ENCODE measurements around the gene HELT.
"Not testable (repeated sequence)": the region's sequence is repeated elsewhere in the genome, so short reads cannot be mapped to it uniquely, and the experiment has no call there.

HELT gene

GRCh38 chr4:184988611-184989010 is 29.7 kb upstream of the HELT start:
- peaks cover 5% of the 10 kb centered on the region for H3K4me1 ChIP-seq (ENCODE audit: control insufficient read depth, low read depth, low read length)

DNA sequence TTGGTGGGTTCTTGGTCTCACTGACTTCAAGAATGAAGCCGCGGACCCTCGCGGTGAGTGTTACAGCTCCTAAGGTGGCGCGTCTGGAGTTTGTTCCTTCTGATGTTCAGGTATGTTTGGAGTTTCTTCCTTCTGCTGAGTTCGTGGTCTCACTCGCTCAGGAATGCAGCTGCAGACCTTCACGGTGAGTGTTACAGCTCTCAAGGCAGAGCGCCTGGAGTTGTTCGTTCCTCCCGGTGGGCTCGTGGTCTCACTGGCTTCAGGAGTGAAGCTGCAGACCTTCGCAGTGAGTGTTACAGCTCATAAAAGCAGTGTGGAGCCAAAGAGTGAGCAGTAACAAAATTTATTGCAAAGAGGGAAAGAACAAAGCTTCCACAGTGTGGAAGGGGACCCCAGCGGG is 29.0 kb upstream of the HELT start:
- H3K27me3 ChIP-seq (ENCODE audit: control insufficient read depth, insufficient read depth, low read length); H3K36me3 ChIP-seq (ENCODE audit: control insufficient read depth, low read depth, low read length); H3K9ac ChIP-seq (ENCODE audit: low read length); H3K4me1 ChIP-seq (ENCODE audit: control insufficient read depth, low read depth, low read length); H3K9me3 ChIP-seq (ENCODE audit: control insufficient read depth, low read depth, low read length); H3K27ac ChIP-seq (ENCODE audit: low read length); H3K4me3 ChIP-seq (ENCODE audit: low read length): not testable (repeated sequence)

More at GRCh38 chr4:184988611-184989010, 29.7 kb upstream of the HELT start:
- Histone ChIP-seq H3K27ac (ENCODE audit: low read length) (no peak overlapping the region), H3K9ac (ENCODE audit: low read length) (no peak overlapping the region), H3K4me3 (ENCODE audit: low read length) (no peak overlapping the region), H3K27me3 (ENCODE audit: control insufficient read depth, insufficient read depth, low read length) (no peaks in the 10 kb centered on the region), H3K36me3 (ENCODE audit: control insufficient read depth, low read depth, low read length) (no peaks in the 10 kb centered on the region), H3K9me3 (ENCODE audit: control insufficient read depth, low read depth, low read length) (no peaks in the 10 kb centered on the region)

GRCh38 chr4:184990131-184990530 is 28.2 kb upstream of the HELT start:
- not testable (repeated sequence) for H3K27me3 ChIP-seq (ENCODE audit: control insufficient read depth, insufficient read depth, low read length); H3K36me3 ChIP-seq (ENCODE audit: control insufficient read depth, low read depth, low read length); H3K9ac ChIP-seq (ENCODE audit: low read length); H3K4me3 ChIP-seq (ENCODE audit: low read length); H3K4me1 ChIP-seq (ENCODE audit: control insufficient read depth, low read depth, low read length); H3K9me3 ChIP-seq (ENCODE audit: control insufficient read depth, low read depth, low read length); H3K27ac ChIP-seq (ENCODE audit: low read length)

DNA sequence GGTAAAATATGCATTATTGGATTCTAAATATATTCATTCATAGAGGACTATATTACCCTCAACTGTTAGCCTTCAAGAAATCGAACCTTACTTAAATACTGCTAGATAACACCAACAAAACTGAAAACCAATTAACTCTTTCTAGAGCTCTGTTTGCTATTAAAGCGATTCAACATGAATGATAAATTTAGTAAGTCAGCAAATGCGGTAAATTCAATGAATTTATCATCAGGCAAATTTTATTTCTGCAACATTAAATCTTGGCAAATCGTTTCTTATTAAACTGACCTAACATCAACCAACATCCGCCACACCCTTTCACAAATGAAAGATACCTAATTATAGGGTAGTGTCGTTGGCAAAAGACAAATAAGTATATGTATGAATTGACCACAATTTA is 26.4 kb upstream of the HELT start:
- Histone ChIP-seq H3K9me3 (ENCODE audit: control insufficient read depth, low read depth, low read length) (no peaks in the 10 kb centered on the region), H3K27ac (ENCODE audit: low read length) (no peak overlapping the region), H3K27me3 (ENCODE audit: control insufficient read depth, insufficient read depth, low read length) (no peaks in the 10 kb centered on the region), H3K4me3 (ENCODE audit: low read length) (no peak overlapping the region), H3K9ac (ENCODE audit: low read length) (no peak overlapping the region), H3K4me1 (ENCODE audit: control insufficient read depth, low read depth, low read length) (no peaks in the 10 kb centered on the region), H3K36me3 (ENCODE audit: control insufficient read depth, low read depth, low read length) (no peaks in the 10 kb centered on the region)

- no peak overlapping the region for H3K9ac ChIP-seq (ENCODE audit: low read length)
- H3K4me1 ChIP-seq (ENCODE audit: control insufficient read depth, low read depth, low read length): no peaks in the 10 kb centered on the region
- no peaks in the 10 kb centered on the region for H3K36me3 ChIP-seq (ENCODE audit: control insufficient read depth, low read depth, low read length)
- no peaks in the 10 kb centered on the region for H3K9me3 ChIP-seq (ENCODE audit: control insufficient read depth, low read depth, low read length)
- H3K4me3 ChIP-seq (ENCODE audit: low read length): no peak overlapping the region
- H3K27me3 ChIP-seq (ENCODE audit: control insufficient read depth, insufficient read depth, low read length): no peaks in the 10 kb centered on the region
- no peak overlapping the region for H3K27ac ChIP-seq (ENCODE audit: low read length)
These were observed 25.9 kb upstream of the HELT start for GRCh38 chr4:184992422-184992821.

GRCh38 chr4:184993247-184993646 is 25.0 kb upstream of the HELT start:
- Histone ChIP-seq H3K4me3 (ENCODE audit: low read length) (no peak overlapping the region), H3K36me3 (ENCODE audit: control insufficient read depth, low read depth, low read length) (no peaks in the 10 kb centered on the region), H3K9ac (ENCODE audit: low read length) (no peak overlapping the region), H3K4me1 (ENCODE audit: control insufficient read depth, low read depth, low read length) (no peaks in the 10 kb centered on the region), H3K27ac (ENCODE audit: low read length) (no peak overlapping the region), H3K9me3 (ENCODE audit: control insufficient read depth, low read depth, low read length) (no peaks in the 10 kb centered on the region), H3K27me3 (ENCODE audit: control insufficient read depth, insufficient read depth, low read length) (no peaks in the 10 kb centered on the region)

DNA sequence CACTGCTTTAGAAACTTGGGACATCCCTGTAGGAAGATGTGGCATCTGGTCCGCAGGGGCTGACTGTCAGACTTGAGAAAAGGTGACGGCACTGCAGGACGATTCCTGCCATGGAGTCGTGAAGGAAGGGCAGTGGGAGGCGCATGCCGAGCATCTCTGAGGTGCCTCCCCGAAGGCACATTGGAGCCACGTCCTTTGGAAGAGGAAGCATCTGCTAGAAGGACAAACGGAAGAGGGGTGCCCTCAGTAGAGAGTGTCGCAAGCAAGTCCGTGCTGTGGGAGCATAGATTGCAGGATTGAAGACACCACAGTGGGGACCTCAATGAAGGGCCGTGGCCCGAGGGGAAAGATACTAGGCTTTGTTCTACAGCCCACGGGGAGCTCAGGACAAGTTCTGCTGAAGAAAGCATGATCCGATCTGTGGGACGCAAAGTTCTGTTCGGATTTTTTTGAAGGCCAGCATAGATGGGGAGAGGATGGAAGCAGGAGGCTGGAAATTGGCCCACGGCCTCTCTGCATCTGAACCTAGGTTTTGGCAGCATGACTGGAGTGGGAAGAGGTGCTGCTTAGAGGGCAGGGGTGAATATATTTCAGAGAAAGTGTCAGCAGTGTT is 24.2 kb upstream of the HELT start:
- Histone ChIP-seq H3K9me3 (ENCODE audit: control insufficient read depth, low read depth, low read length) (no peaks in the 10 kb centered on the region), H3K27ac (ENCODE audit: low read length) (no peak overlapping the region), H3K4me1 (ENCODE audit: control insufficient read depth, low read depth, low read length) (no peaks in the 10 kb centered on the region), H3K36me3 (ENCODE audit: control insufficient read depth, low read depth, low read length) (no peaks in the 10 kb centered on the region), H3K9ac (ENCODE audit: low read length) (no peak overlapping the region), H3K27me3 (ENCODE audit: control insufficient read depth, insufficient read depth, low read length) (no peaks in the 10 kb centered on the region), H3K4me3 (ENCODE audit: low read length) (no peak overlapping the region)

DNA sequence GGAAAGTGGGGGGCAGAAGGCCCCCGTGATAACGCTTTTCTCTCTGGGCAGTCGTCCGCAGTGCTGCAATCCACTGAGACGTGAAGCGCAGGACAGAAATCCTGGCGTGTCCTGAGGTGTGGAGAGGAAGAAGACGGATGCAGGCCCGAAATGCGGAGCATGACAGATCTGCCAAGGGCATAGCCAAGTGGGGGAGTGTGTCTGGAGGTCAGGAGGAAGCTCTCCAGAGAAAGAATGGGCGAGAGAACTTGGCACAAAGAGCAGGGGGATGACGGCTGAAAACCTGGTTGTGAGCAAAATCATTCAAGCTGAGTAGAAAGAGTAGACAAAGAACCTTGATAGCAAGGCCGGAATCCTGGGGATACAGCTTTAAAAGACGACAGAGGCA is 23.7 kb upstream of the HELT start:
- H3K4me1 ChIP-seq (ENCODE audit: control insufficient read depth, low read depth, low read length): no peaks in the 10 kb centered on the region
- no peak overlapping the region for H3K9ac ChIP-seq (ENCODE audit: low read length)
- H3K9me3 ChIP-seq (ENCODE audit: control insufficient read depth, low read depth, low read length): no peaks in the 10 kb centered on the region
- H3K27ac ChIP-seq (ENCODE audit: low read length): no peak overlapping the region
- H3K27me3 ChIP-seq (ENCODE audit: control insufficient read depth, insufficient read depth, low read length): no peaks in the 10 kb centered on the region
- H3K36me3 ChIP-seq (ENCODE audit: control insufficient read depth, low read depth, low read length): no peaks in the 10 kb centered on the region
- no peak overlapping the region for H3K4me3 ChIP-seq (ENCODE audit: low read length)

- not testable (repeated sequence) for H3K9ac ChIP-seq (ENCODE audit: low read length); H3K36me3 ChIP-seq (ENCODE audit: control insufficient read depth, low read depth, low read length); H3K9me3 ChIP-seq (ENCODE audit: control insufficient read depth, low read depth, low read length); H3K4me3 ChIP-seq (ENCODE audit: low read length); H3K4me1 ChIP-seq (ENCODE audit: control insufficient read depth, low read depth, low read length); H3K27me3 ChIP-seq (ENCODE audit: control insufficient read depth, insufficient read depth, low read length); H3K27ac ChIP-seq (ENCODE audit: low read length)
These were observed 20.6 kb upstream of the HELT start for GRCh38 chr4:184997656-184998055.

DNA sequence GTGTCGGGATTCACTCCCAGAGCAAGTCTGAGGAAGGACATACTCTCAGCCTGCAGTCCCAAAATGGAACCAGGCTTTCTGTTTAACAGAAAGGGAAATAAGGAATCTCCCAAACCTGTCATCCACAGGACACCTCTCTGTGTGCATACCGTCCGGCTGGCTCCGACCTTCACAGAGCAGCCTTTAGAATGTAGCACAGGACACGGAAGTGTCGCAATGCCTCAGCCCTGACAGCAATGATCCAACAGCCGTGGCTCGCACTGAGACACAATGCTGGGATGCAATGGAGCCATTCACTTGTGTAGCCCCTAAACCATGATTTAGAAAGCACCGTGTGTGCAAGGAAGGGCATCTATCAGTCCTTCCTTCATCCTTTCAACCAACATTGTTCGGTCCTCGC is 15.5 kb upstream of the HELT start:
- H3K27ac ChIP-seq (ENCODE audit: low read length): no peak overlapping the region
- no peaks in the 10 kb centered on the region for H3K36me3 ChIP-seq (ENCODE audit: control insufficient read depth, low read depth, low read length)
- no peaks in the 10 kb centered on the region for H3K9me3 ChIP-seq (ENCODE audit: control insufficient read depth, low read depth, low read length)
- no peak overlapping the region for H3K4me3 ChIP-seq (ENCODE audit: low read length)
- peaks cover 17% of the 10 kb centered on the region for H3K27me3 ChIP-seq (ENCODE audit: control insufficient read depth, insufficient read depth, low read length)
- H3K9ac ChIP-seq (ENCODE audit: low read length): no peak overlapping the region
- H3K4me1 ChIP-seq (ENCODE audit: control insufficient read depth, low read depth, low read length): no peaks in the 10 kb centered on the region

GRCh38 chr4:185003596-185004351 is 14.5 kb upstream of the HELT start:
- no peak overlapping the region for H3K27ac ChIP-seq (ENCODE audit: low read length)
- no peaks in the 10 kb centered on the region for H3K9me3 ChIP-seq (ENCODE audit: control insufficient read depth, low read depth, low read length)
- no peak overlapping the region for H3K4me3 ChIP-seq (ENCODE audit: low read length)
- no peaks in the 10 kb centered on the region for H3K4me1 ChIP-seq (ENCODE audit: control insufficient read depth, low read depth, low read length)
- no peaks in the 10 kb centered on the region for H3K36me3 ChIP-seq (ENCODE audit: control insufficient read depth, low read depth, low read length)
- no peak overlapping the region for H3K9ac ChIP-seq (ENCODE audit: low read length)
- peaks cover 22% of the 10 kb centered on the region for H3K27me3 ChIP-seq (ENCODE audit: control insufficient read depth, insufficient read depth, low read length)

- H3K36me3 ChIP-seq (ENCODE audit: control insufficient read depth, low read depth, low read length): no peaks in the 10 kb centered on the region
- peaks cover 29% of the 10 kb centered on the region for H3K27me3 ChIP-seq (ENCODE audit: control insufficient read depth, insufficient read depth, low read length)
- no peaks in the 10 kb centered on the region for H3K9me3 ChIP-seq (ENCODE audit: control insufficient read depth, low read depth, low read length)
- H3K9ac ChIP-seq (ENCODE audit: low read length): no peak overlapping the region
- peak overlapping the region; percentile 40 for H3K4me3 ChIP-seq (ENCODE audit: low read length)
- H3K4me1 ChIP-seq (ENCODE audit: control insufficient read depth, low read depth, low read length): no peaks in the 10 kb centered on the region
- no peak overlapping the region for H3K27ac ChIP-seq (ENCODE audit: low read length)
These were observed 13.6 kb upstream of the HELT start for GRCh38 chr4:185004562-185005218.
